ENCODE results near the gene GNA14. TPM values are rescaled to one million over a fixed set of nuclear protein-coding genes. Genes with fewer than 3 reads are reported as not detected.

Gene GNA14
- total RNA-seq, 3 donors from 2014 or later (not counting 1 experiment from before 2014, with no cell fraction given), result 1.8 TPM; not detected in 2

DNA sequence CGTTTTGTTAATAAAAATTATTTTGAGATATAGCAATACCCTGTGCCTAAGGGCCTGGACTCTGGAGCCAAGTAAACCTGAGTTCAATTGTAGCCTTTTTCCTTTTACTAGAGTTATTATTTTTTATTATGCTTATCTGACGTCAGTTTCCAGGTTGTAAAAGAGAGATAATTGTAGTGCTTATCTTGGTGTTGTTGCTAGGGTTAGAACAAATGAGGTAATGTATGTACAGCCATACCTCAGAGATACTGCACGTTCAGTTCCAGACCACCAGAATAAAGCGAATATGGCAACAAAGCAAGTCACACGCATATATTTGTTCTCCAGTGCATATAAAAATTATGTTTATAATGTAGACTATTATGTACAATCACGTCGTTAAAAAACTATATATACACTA is 255.8 kb downstream of the GNA14 start:
- no peaks in the 10 kb centered on the region for H3K9me3 Mint-ChIP-seq
- intact Hi-C loops (cut with micrococcal nuclease), result no loop called here
- H3K27ac ChIP-seq (ENCODE audit: low read length), result no peak overlapping the region
- H3K36me3 ChIP-seq (ENCODE audit: control insufficient read depth, insufficient read depth, low read length), result peaks cover 8% of the 10 kb centered on the region
- H3K27ac Mint-ChIP-seq, result no peak overlapping the region
- WGBS (ENCODE audit: insufficient coverage), result 98% methylated on average over 3 of the region's 7 CpGs
- H3K4me1 Mint-ChIP-seq, result no peaks in the 10 kb centered on the region
- no peak overlapping the region for H3K4me3 Mint-ChIP-seq
- no peak for ATAC-seq
- no peak for DNase-seq
- no peaks in the 10 kb centered on the region for H3K36me3 Mint-ChIP-seq
- no peaks in the 10 kb centered on the region for H3K27me3 ChIP-seq (ENCODE audit: control insufficient read depth, insufficient read depth, low read length)
- TF ChIP-seq CTCF (IDR thresholded peaks at IDR 0.05), result no peak
- H3K9me3 ChIP-seq (ENCODE audit: control insufficient read depth, insufficient read depth, low read length), result no peaks in the 10 kb centered on the region
- H3K4me3 ChIP-seq (ENCODE audit: low read length), result no peak overlapping the region
- H3K4me1 ChIP-seq (ENCODE audit: control insufficient read depth, insufficient read depth, low read length), result no peaks in the 10 kb centered on the region
- no peaks in the 10 kb centered on the region for H3K27me3 Mint-ChIP-seq (ENCODE audit: low read depth in 2 of 2)

GRCh38 chr9:77391834-77392233 is 256.3 kb downstream of the GNA14 start:
- no peaks in the 10 kb centered on the region for H3K9me3 Mint-ChIP-seq

GRCh38 chr9:77386187-77386586 is 261.9 kb downstream of the GNA14 start:
- Mint-ChIP-seq H3K4me1 (no peaks in the 10 kb centered on the region), H3K4me3 (no peak overlapping the region), H3K27ac (no peak overlapping the region), H3K27me3 (ENCODE audit: low read depth in 2 of 2) (no peaks in the 10 kb centered on the region), H3K36me3 (no peaks in the 10 kb centered on the region), H3K9me3 (no peaks in the 10 kb centered on the region)
- ATAC-seq (no peak), DNase-seq (no peak)
- no peaks in the 10 kb centered on the region for H3K4me1 ChIP-seq (ENCODE audit: control insufficient read depth, insufficient read depth, low read length)
- intact Hi-C loops (cut with micrococcal nuclease), result no loop called here
- H3K4me3 ChIP-seq (ENCODE audit: low read length), result no peak overlapping the region
- no CpG with 5 or more reads among the region's 1 CpG for WGBS (ENCODE audit: insufficient coverage)
- TF ChIP-seq CTCF (IDR thresholded peaks at IDR 0.05), result no peak
- H3K9me3 ChIP-seq (ENCODE audit: control insufficient read depth, insufficient read depth, low read length), result no peaks in the 10 kb centered on the region
- peaks cover 10% of the 10 kb centered on the region for H3K36me3 ChIP-seq (ENCODE audit: control insufficient read depth, insufficient read depth, low read length)
- H3K27ac ChIP-seq (ENCODE audit: low read length), result no peak overlapping the region
- no peaks in the 10 kb centered on the region for H3K27me3 ChIP-seq (ENCODE audit: control insufficient read depth, insufficient read depth, low read length)

More at GRCh38 chr9:77391834-77392233, 256.3 kb downstream of the GNA14 start:
- no peaks in the 10 kb centered on the region for H3K27me3 Mint-ChIP-seq (ENCODE audit: low read depth in 2 of 2)
- Histone ChIP-seq H3K36me3 (ENCODE audit: control insufficient read depth, insufficient read depth, low read length) (peaks cover 8% of the 10 kb centered on the region), H3K4me1 (ENCODE audit: control insufficient read depth, insufficient read depth, low read length) (no peaks in the 10 kb centered on the region), H3K9me3 (ENCODE audit: control insufficient read depth, insufficient read depth, low read length) (no peaks in the 10 kb centered on the region), H3K27ac (ENCODE audit: low read length) (no peak overlapping the region), H3K27me3 (ENCODE audit: control insufficient read depth, insufficient read depth, low read length) (no peaks in the 10 kb centered on the region), H3K4me3 (ENCODE audit: low read length) (no peak overlapping the region)
- H3K4me3 Mint-ChIP-seq, result no peak overlapping the region
- ATAC-seq (no peak), DNase-seq (no peak)
- no peaks in the 10 kb centered on the region for H3K36me3 Mint-ChIP-seq
- 97% methylated on average over 3 of the region's 3 CpGs for WGBS (ENCODE audit: insufficient coverage)
- no peaks in the 10 kb centered on the region for H3K4me1 Mint-ChIP-seq
- intact Hi-C loops (cut with micrococcal nuclease), result no loop called here
- no peak overlapping the region for H3K27ac Mint-ChIP-seq
- TF ChIP-seq CTCF (IDR thresholded peaks at IDR 0.05), result no peak

GRCh38 chr9:77384406-77384805 is 263.7 kb downstream of the GNA14 start:
- TF ChIP-seq CTCF (IDR thresholded peaks at IDR 0.05), result no peak
- no peak for ATAC-seq
- no peaks in the 10 kb centered on the region for H3K9me3 Mint-ChIP-seq
- H3K4me1 ChIP-seq (ENCODE audit: control insufficient read depth, insufficient read depth, low read length), result no peaks in the 10 kb centered on the region
- H3K27me3 ChIP-seq (ENCODE audit: control insufficient read depth, insufficient read depth, low read length), result no peaks in the 10 kb centered on the region
- H3K27ac ChIP-seq (ENCODE audit: low read length), result no peak overlapping the region
- H3K27me3 Mint-ChIP-seq (ENCODE audit: low read depth in 2 of 2), result no peaks in the 10 kb centered on the region
- DNase-seq, result no peak
- H3K4me3 Mint-ChIP-seq, result no peak overlapping the region
- H3K36me3 Mint-ChIP-seq, result no peaks in the 10 kb centered on the region
- H3K4me3 ChIP-seq (ENCODE audit: low read length), result no peak overlapping the region
- H3K27ac Mint-ChIP-seq, result no peak overlapping the region
- H3K4me1 Mint-ChIP-seq, result no peaks in the 10 kb centered on the region
- intact Hi-C loops (cut with micrococcal nuclease), result no loop called here
- H3K36me3 ChIP-seq (ENCODE audit: control insufficient read depth, insufficient read depth, low read length), result peaks cover 3% of the 10 kb centered on the region
- no peaks in the 10 kb centered on the region for H3K9me3 ChIP-seq (ENCODE audit: control insufficient read depth, insufficient read depth, low read length)
